Mesodermal cell (in vitro differentiated cells): Measurements from ENCODE around the gene ABI2.

Experiments
- H3K27ac ChIP-seq: 2 replicates; pipeline ENCODE4 v1.7.0; 2013; ENCODE audit warnings: mild to moderate bottlenecking, low read depth, low read length, moderate library complexity; ENCODE audit not compliant: severe bottlenecking
- H3K36me3 ChIP-seq: 2 replicates; pipeline ENCODE4 v1.7.1; 2013; ENCODE audit warnings: mild to moderate bottlenecking, low read length, moderate library complexity; ENCODE audit not compliant: control insufficient read depth, insufficient read depth
- H3K4me1 ChIP-seq: one replicate; pipeline ENCODE4 v1.7.1; 2013; ENCODE audit warnings: mild to moderate bottlenecking, low read length; ENCODE audit not compliant: insufficient read depth, control insufficient read depth, poor library complexity, severe bottlenecking
- H3K4me3 ChIP-seq: 2 replicates; pipeline ENCODE4 v1.7.0; 2013; ENCODE audit warnings: low read length, control low read depth, mild to moderate bottlenecking; ENCODE audit not compliant: insufficient read depth, poor library complexity, severe bottlenecking; ENCODE audit errors: extremely low read depth
- H3K9me3 ChIP-seq: 2 replicates; pipeline ENCODE4 v1.7.1; 2013; ENCODE audit warnings: mild to moderate bottlenecking, low read length, moderate library complexity; ENCODE audit not compliant: control insufficient read depth
- WGBS, 2 experiments: methylation state at CpG; one replicate each; pipeline ENCODE4 v1.1.5; 2013; ENCODE audit warnings: missing lambda C conversion rate in 2 of 2; ENCODE audit not compliant: insufficient coverage in 2 of 2; 5-methylcytosine and 5-hydroxymethylcytosine counted together

ABI2 gene

GRCh38 chr2:203446071-203446481 is 117.9 kb downstream of the ABI2 start:
- H3K4me1 ChIP-seq, result peaks cover 5% of the 10 kb centered on the region
- no peaks in the 10 kb centered on the region for H3K9me3 ChIP-seq
- H3K4me3 ChIP-seq, result no peak overlapping the region
- peaks cover 60% of the 10 kb centered on the region for H3K36me3 ChIP-seq
- WGBS, 2 experiments, result 100% methylated on average over 2 of the region's 3 CpGs; no CpG with 5 or more reads in 1 of the 2 experiments
- no peak overlapping the region for H3K27ac ChIP-seq

GRCh38 chr2:203446780-203447179 is 118.6 kb downstream of the ABI2 start:
- Histone ChIP-seq H3K27ac (no peak overlapping the region), H3K4me3 (no peak overlapping the region), H3K9me3 (no peaks in the 10 kb centered on the region), H3K4me1 (peaks cover 5% of the 10 kb centered on the region), H3K36me3 (peaks cover 62% of the 10 kb centered on the region)
- 96% methylated on average over 3 of the region's 3 CpGs for WGBS, 2 experiments

GRCh38 chr2:203450561-203450960 is 122.4 kb downstream of the ABI2 start:
- no peaks in the 10 kb centered on the region for H3K9me3 ChIP-seq
- H3K4me1 ChIP-seq, result peaks cover 5% of the 10 kb centered on the region
- 100% methylated on average over 2 to 3 of the region's 3 CpGs for WGBS, 2 experiments
- H3K36me3 ChIP-seq, result peaks cover 48% of the 10 kb centered on the region
- no peak overlapping the region for H3K4me3 ChIP-seq
- H3K27ac ChIP-seq, result no peak overlapping the region

GRCh38 chr2:203451011-203451410 is 122.8 kb downstream of the ABI2 start:
- H3K4me1 ChIP-seq, result peaks cover 3% of the 10 kb centered on the region
- no peak overlapping the region for H3K4me3 ChIP-seq
- H3K9me3 ChIP-seq, result no peaks in the 10 kb centered on the region
- H3K36me3 ChIP-seq, result peaks cover 47% of the 10 kb centered on the region
- 100% methylated on average over 2 of the region's 2 CpGs; no CpG with 5 or more reads in 1 of the 2 experiments for WGBS, 2 experiments
- no peak overlapping the region for H3K27ac ChIP-seq

GRCh38 chr2:203451689-203452088 is 123.5 kb downstream of the ABI2 start:
- WGBS, 2 experiments, result no CpG with 5 or more reads among the region's 1 CpG
- Histone ChIP-seq H3K4me1 (no peaks in the 10 kb centered on the region), H3K9me3 (no peaks in the 10 kb centered on the region), H3K27ac (no peak overlapping the region), H3K36me3 (peaks cover 41% of the 10 kb centered on the region), H3K4me3 (no peak overlapping the region)

- no peaks in the 10 kb centered on the region for H3K9me3 ChIP-seq
- H3K27ac ChIP-seq, result no peak overlapping the region
- no peak overlapping the region for H3K4me3 ChIP-seq
- no peaks in the 10 kb centered on the region for H3K4me1 ChIP-seq
- H3K36me3 ChIP-seq, result peaks cover 45% of the 10 kb centered on the region
- no CpG with 5 or more reads among the region's 1 CpG for WGBS, 2 experiments
Observed at GRCh38 chr2:203453858-203454451, 125.8 kb downstream of the ABI2 start.

DNA sequence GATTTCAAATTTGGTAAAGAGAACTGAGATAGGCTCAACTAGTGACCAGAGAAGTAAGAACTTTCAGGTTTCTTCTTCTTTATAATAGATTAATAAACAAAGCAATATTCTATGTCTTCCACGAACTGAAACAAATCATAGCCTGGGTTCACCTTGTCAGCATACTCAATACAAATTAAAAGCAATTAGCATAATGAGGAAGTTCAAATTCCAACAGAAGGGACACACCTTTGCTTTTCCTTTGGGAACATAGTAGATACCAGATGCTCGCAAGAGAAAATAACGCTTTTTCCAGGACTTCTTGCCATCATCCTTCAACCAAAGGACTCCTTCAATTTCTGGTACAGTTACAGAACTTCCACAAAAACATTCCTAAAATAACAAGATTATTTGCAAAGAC is 127.0 kb downstream of the ABI2 start:
- H3K36me3 ChIP-seq, result peaks cover 44% of the 10 kb centered on the region

GRCh38 chr2:203461746-203462145 is 133.6 kb downstream of the ABI2 start:
- H3K36me3 ChIP-seq, result peaks cover 18% of the 10 kb centered on the region
- no peaks in the 10 kb centered on the region for H3K4me1 ChIP-seq

More for the DNA sequence above, 127.0 kb downstream of the ABI2 start:
- H3K27ac ChIP-seq, result no peak overlapping the region
- no peaks in the 10 kb centered on the region for H3K9me3 ChIP-seq
- no peak overlapping the region for H3K4me3 ChIP-seq
- 90% methylated on average over 2 of the region's 3 CpGs for WGBS, 2 experiments
- no peaks in the 10 kb centered on the region for H3K4me1 ChIP-seq

GRCh38 chr2:203462308-203462707 is 134.1 kb downstream of the ABI2 start:
- no peak overlapping the region for H3K27ac ChIP-seq
- H3K9me3 ChIP-seq, result no peaks in the 10 kb centered on the region
- no CpG with 5 or more reads among the region's 1 CpG for WGBS, 2 experiments
- no peak overlapping the region for H3K4me3 ChIP-seq
- H3K36me3 ChIP-seq, result peaks cover 13% of the 10 kb centered on the region
- H3K4me1 ChIP-seq, result no peaks in the 10 kb centered on the region

More at GRCh38 chr2:203461746-203462145, 133.6 kb downstream of the ABI2 start:
- Histone ChIP-seq H3K27ac (no peak overlapping the region), H3K9me3 (no peaks in the 10 kb centered on the region), H3K4me3 (no peak overlapping the region)

GRCh38 chr2:203463266-203463678 is 135.1 kb downstream of the ABI2 start:
- Histone ChIP-seq H3K9me3 (no peaks in the 10 kb centered on the region), H3K4me3 (no peak overlapping the region), H3K27ac (no peak overlapping the region)

DNA sequence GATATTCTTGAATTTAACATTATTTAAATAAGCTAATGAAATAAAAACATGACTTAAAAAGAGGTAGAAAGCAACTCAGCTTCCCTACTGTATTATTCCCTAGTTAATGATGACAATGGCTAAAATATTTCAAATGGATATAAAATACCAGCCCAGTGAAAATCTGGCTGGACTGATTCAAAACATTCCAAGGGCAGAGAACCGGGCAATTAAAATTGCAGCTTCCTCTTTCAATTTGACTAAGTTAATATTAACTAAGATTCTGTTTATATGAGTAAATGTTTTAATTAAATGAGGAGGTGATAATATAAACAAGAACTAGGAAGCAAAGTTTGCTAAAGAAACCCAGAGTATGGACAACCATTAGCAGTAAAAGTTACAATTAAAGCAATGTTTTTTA is 141.4 kb downstream of the ABI2 start:
- Histone ChIP-seq H3K4me1 (no peaks in the 10 kb centered on the region), H3K4me3 (no peak overlapping the region), H3K27ac (no peak overlapping the region), H3K9me3 (no peaks in the 10 kb centered on the region), H3K36me3 (no peaks in the 10 kb centered on the region)
- WGBS, 2 experiments, result no CpG with 5 or more reads among the region's 1 CpG

More at GRCh38 chr2:203463266-203463678, 135.1 kb downstream of the ABI2 start:
- H3K4me1 ChIP-seq, result no peaks in the 10 kb centered on the region
- H3K36me3 ChIP-seq, result peaks cover 5% of the 10 kb centered on the region
